ENCODE measurements around the gene LHFPL2.

The LHFPL2 gene

DNA sequence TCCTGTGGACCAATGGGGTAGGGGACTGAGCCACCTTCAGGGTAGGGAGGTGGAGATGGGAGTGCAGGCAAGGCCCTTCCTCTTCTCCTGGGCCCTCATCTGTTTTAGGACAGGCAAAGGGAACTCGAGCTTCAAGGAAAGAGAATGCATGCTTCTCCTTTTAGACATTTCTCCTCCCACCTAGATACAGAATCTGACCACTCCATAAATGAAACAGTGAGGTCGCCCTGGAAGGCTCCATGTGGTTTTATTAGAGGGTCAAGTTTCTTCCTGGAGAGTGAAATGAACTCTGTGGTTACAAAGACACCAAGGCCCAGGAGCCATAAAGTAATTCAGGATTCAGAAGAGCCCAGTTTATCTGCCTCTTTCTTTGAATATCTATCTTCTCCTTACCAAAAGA lies 14.9 kb downstream of the LHFPL2 start:
- Histone ChIP-seq H2BK5ac (ENCODE audit: low read length) (peak overlapping the region; percentile 41), H4K5ac (ENCODE audit: low read length) (no peak overlapping the region), H3K27ac (ENCODE audit: low read depth, low read length) (no peak overlapping the region), H3K4me1 (ENCODE audit: control insufficient read depth, low read depth, low read length) (peaks cover 39% of the 10 kb centered on the region), H3K56ac (ENCODE audit: low read length) (no peak overlapping the region), H3K79me1 (ENCODE audit: low read length) (peaks cover 31% of the 10 kb centered on the region), H2BK15ac (replicated peaks; ENCODE audit: low read depth) (no peak overlapping the region), H3K18ac (ENCODE audit: low read length) (peak overlapping the region; percentile 5), H3K4me2 (ENCODE audit: low read length) (no peak overlapping the region), H3K27me3 (ENCODE audit: insufficient read depth, low read length, poor library complexity) (no peaks in the 10 kb centered on the region), H3K9ac (ENCODE audit: low read length) (no peak overlapping the region), H2AK5ac (ENCODE audit: low read length) (peak overlapping the region; percentile 72), H3K4me3 (ENCODE audit: low read length) (no peak overlapping the region), H3K36me3 (ENCODE audit: control insufficient read depth, insufficient read depth, low read length) (no peaks in the 10 kb centered on the region), H4K8ac (ENCODE audit: low read depth, low read length) (no peak overlapping the region), H2BK120ac (ENCODE audit: low read depth, low read length) (no peak overlapping the region), H3K4ac (ENCODE audit: low read depth, low read length) (no peak overlapping the region), H3K79me2 (ENCODE audit: control insufficient read depth, insufficient read depth, low read length) (peaks cover 36% of the 10 kb centered on the region), H3K23ac (ENCODE audit: low read length) (no peak overlapping the region)
- DNase-seq: no peak
- WGBS (ENCODE audit: extremely low coverage, insufficient coverage, low lambda C conversion rate): no CpG with 5 or more reads among the region's 2 CpGs

DNA sequence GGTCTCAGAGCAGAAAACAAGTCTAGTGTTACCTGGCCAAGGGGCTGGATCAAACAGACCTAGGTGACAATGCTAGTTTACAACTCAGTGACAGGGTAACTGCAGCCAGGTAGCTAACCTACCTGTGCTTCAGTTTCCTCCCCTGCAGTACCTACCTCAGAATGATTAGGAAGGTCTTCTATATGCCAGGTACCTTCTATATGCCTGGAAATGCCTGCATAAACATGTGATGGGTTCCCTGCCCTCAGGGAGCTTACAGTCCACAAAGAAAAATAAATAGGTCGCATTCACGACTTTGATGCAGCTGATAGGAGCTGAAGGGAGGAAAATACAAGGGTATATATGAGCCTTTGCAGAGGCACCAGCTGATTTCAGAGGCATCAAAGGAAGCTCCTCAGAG lies 16.1 kb downstream of the LHFPL2 start:
- peaks cover 44% of the 10 kb centered on the region for H3K4me1 ChIP-seq (ENCODE audit: control insufficient read depth, low read depth, low read length)
- no peaks in the 10 kb centered on the region for H3K36me3 ChIP-seq (ENCODE audit: control insufficient read depth, insufficient read depth, low read length)

DNA sequence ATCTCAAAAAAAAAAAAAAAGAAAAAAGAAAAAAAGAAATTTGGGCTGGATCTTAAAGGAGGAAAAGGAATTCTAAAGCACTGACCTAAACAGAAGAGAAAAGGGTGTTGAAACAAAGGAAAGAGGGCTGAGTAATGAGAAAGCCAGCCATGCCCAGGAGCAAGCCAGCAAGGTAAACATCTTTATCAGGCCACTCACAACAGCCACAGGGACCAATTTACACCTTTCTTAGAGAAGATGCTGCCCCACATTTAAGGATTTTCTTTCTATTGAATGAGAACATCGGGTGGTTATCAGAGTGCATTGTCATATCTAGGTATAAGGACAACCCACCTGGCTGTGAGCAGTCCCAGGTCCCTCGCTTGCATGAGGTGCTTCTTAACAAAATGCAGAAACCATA lies 16.6 kb downstream of the LHFPL2 start:
- no peak overlapping the region for H2BK15ac ChIP-seq (replicated peaks; ENCODE audit: low read depth)
- peaks cover 44% of the 10 kb centered on the region for H3K4me1 ChIP-seq (ENCODE audit: control insufficient read depth, low read depth, low read length)
- no peak overlapping the region for H4K5ac ChIP-seq (ENCODE audit: low read length)
- no peak overlapping the region for H2BK5ac ChIP-seq (ENCODE audit: low read length)
- no CpG with 5 or more reads among the region's 2 CpGs for WGBS (ENCODE audit: extremely low coverage, insufficient coverage, low lambda C conversion rate)
- no peak overlapping the region for H3K27ac ChIP-seq (ENCODE audit: low read depth, low read length)
- H3K4me3 ChIP-seq (ENCODE audit: low read length): no peak overlapping the region
- H4K8ac ChIP-seq (ENCODE audit: low read depth, low read length): no peak overlapping the region
- H3K56ac ChIP-seq (ENCODE audit: low read length): no peak overlapping the region
- H2BK120ac ChIP-seq (ENCODE audit: low read depth, low read length): no peak overlapping the region
- no peak overlapping the region for H3K4me2 ChIP-seq (ENCODE audit: low read length)
- H3K79me1 ChIP-seq (ENCODE audit: low read length): peaks cover 25% of the 10 kb centered on the region
- no peak overlapping the region for H3K9ac ChIP-seq (ENCODE audit: low read length)
- no peak overlapping the region for H3K4ac ChIP-seq (ENCODE audit: low read depth, low read length)
- peak; percentile 96 for DNase-seq
- H3K23ac ChIP-seq (ENCODE audit: low read length): no peak overlapping the region
- no peaks in the 10 kb centered on the region for H3K36me3 ChIP-seq (ENCODE audit: control insufficient read depth, insufficient read depth, low read length)
- no peaks in the 10 kb centered on the region for H3K27me3 ChIP-seq (ENCODE audit: insufficient read depth, low read length, poor library complexity)
- H3K79me2 ChIP-seq (ENCODE audit: control insufficient read depth, insufficient read depth, low read length): peaks cover 26% of the 10 kb centered on the region
- H3K18ac ChIP-seq (ENCODE audit: low read length): no peak overlapping the region
- H2AK5ac ChIP-seq (ENCODE audit: low read length): no peak overlapping the region

More for the DNA sequence above, 16.1 kb downstream of the LHFPL2 start:
- Histone ChIP-seq H3K79me2 (ENCODE audit: control insufficient read depth, insufficient read depth, low read length) (peaks cover 28% of the 10 kb centered on the region), H2BK5ac (ENCODE audit: low read length) (peak overlapping the region; percentile 39), H3K4me3 (ENCODE audit: low read length) (no peak overlapping the region), H4K5ac (ENCODE audit: low read length) (no peak overlapping the region), H3K23ac (ENCODE audit: low read length) (no peak overlapping the region), H2BK15ac (replicated peaks; ENCODE audit: low read depth) (no peak overlapping the region), H3K79me1 (ENCODE audit: low read length) (peaks cover 28% of the 10 kb centered on the region), H3K4ac (ENCODE audit: low read depth, low read length) (no peak overlapping the region), H3K27ac (ENCODE audit: low read depth, low read length) (peak overlapping the region; percentile 68), H2AK5ac (ENCODE audit: low read length) (no peak overlapping the region), H3K56ac (ENCODE audit: low read length) (peak overlapping the region; percentile 45), H3K18ac (ENCODE audit: low read length) (no peak overlapping the region), H2BK120ac (ENCODE audit: low read depth, low read length) (no peak overlapping the region), H4K8ac (ENCODE audit: low read depth, low read length) (no peak overlapping the region), H3K4me2 (ENCODE audit: low read length) (no peak overlapping the region), H3K9ac (ENCODE audit: low read length) (no peak overlapping the region), H3K27me3 (ENCODE audit: insufficient read depth, low read length, poor library complexity) (no peaks in the 10 kb centered on the region)
- no CpG with 5 or more reads among the region's 2 CpGs for WGBS (ENCODE audit: extremely low coverage, insufficient coverage, low lambda C conversion rate)
- peak; percentile 67 for DNase-seq

- H3K79me1 ChIP-seq (ENCODE audit: low read length): peaks cover 25% of the 10 kb centered on the region
- H3K4me3 ChIP-seq (ENCODE audit: low read length): no peak overlapping the region
- H3K4ac ChIP-seq (ENCODE audit: low read depth, low read length): no peak overlapping the region
- H3K18ac ChIP-seq (ENCODE audit: low read length): no peak overlapping the region
- no peak overlapping the region for H2BK15ac ChIP-seq (replicated peaks; ENCODE audit: low read depth)
- H3K9ac ChIP-seq (ENCODE audit: low read length): no peak overlapping the region
- H3K79me2 ChIP-seq (ENCODE audit: control insufficient read depth, insufficient read depth, low read length): peaks cover 19% of the 10 kb centered on the region
- no peak overlapping the region for H2BK120ac ChIP-seq (ENCODE audit: low read depth, low read length)
- no peak overlapping the region for H2BK5ac ChIP-seq (ENCODE audit: low read length)
- no peaks in the 10 kb centered on the region for H3K27me3 ChIP-seq (ENCODE audit: insufficient read depth, low read length, poor library complexity)
- H2AK5ac ChIP-seq (ENCODE audit: low read length): no peak overlapping the region
- no peak overlapping the region for H4K5ac ChIP-seq (ENCODE audit: low read length)
- H4K8ac ChIP-seq (ENCODE audit: low read depth, low read length): no peak overlapping the region
- no peak overlapping the region for H3K23ac ChIP-seq (ENCODE audit: low read length)
- peak overlapping the region; percentile 30 for H3K56ac ChIP-seq (ENCODE audit: low read length)
- WGBS (ENCODE audit: extremely low coverage, insufficient coverage, low lambda C conversion rate): no CpG with 5 or more reads among the region's 6 CpGs
- H3K27ac ChIP-seq (ENCODE audit: low read depth, low read length): no peak overlapping the region
- peaks cover 38% of the 10 kb centered on the region for H3K4me1 ChIP-seq (ENCODE audit: control insufficient read depth, low read depth, low read length)
- no peaks in the 10 kb centered on the region for H3K36me3 ChIP-seq (ENCODE audit: control insufficient read depth, insufficient read depth, low read length)
- H3K4me2 ChIP-seq (ENCODE audit: low read length): no peak overlapping the region
- DNase-seq: peak; percentile 50
Measured at GRCh38 chr5:78630047-78630446, 18.5 kb downstream of the LHFPL2 start.

DNA sequence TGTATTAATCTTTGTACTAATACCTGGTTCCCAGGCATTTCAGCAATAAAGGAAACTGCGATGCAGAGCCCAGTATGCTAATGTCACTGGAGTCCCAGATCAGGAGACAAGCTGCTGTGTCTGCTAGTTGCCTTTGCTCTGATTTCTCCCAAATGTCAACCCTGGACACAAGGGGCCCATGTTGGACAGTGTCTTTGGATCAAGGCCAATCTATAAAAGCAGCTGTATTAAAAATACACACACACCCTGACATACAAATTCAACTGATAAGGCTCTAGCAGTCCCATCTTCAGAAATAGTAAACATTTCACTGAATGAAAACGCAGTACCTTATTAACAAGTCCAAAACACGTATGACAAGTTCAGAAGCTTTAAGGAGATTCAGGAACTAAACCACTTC lies 18.9 kb downstream of the LHFPL2 start:
- H3K23ac ChIP-seq (ENCODE audit: low read length): no peak overlapping the region
- no peak overlapping the region for H2AK5ac ChIP-seq (ENCODE audit: low read length)
- no peak overlapping the region for H3K4ac ChIP-seq (ENCODE audit: low read depth, low read length)
- no peak overlapping the region for H4K8ac ChIP-seq (ENCODE audit: low read depth, low read length)
- peaks cover 26% of the 10 kb centered on the region for H3K79me1 ChIP-seq (ENCODE audit: low read length)
- H4K5ac ChIP-seq (ENCODE audit: low read length): no peak overlapping the region
- H3K4me3 ChIP-seq (ENCODE audit: low read length): no peak overlapping the region
- H2BK120ac ChIP-seq (ENCODE audit: low read depth, low read length): no peak overlapping the region
- no peaks in the 10 kb centered on the region for H3K27me3 ChIP-seq (ENCODE audit: insufficient read depth, low read length, poor library complexity)
- H3K4me1 ChIP-seq (ENCODE audit: control insufficient read depth, low read depth, low read length): peaks cover 38% of the 10 kb centered on the region
- no peak overlapping the region for H3K27ac ChIP-seq (ENCODE audit: low read depth, low read length)
- H3K4me2 ChIP-seq (ENCODE audit: low read length): no peak overlapping the region
- no peaks in the 10 kb centered on the region for H3K36me3 ChIP-seq (ENCODE audit: control insufficient read depth, insufficient read depth, low read length)
- H3K79me2 ChIP-seq (ENCODE audit: control insufficient read depth, insufficient read depth, low read length): peaks cover 15% of the 10 kb centered on the region
- peak overlapping the region; percentile 27 for H2BK5ac ChIP-seq (ENCODE audit: low read length)
- H3K56ac ChIP-seq (ENCODE audit: low read length): peak overlapping the region; percentile 6
- H3K18ac ChIP-seq (ENCODE audit: low read length): no peak overlapping the region
- WGBS (ENCODE audit: extremely low coverage, insufficient coverage, low lambda C conversion rate): no CpG with 5 or more reads among the region's 3 CpGs
- H3K9ac ChIP-seq (ENCODE audit: low read length): no peak overlapping the region
- H2BK15ac ChIP-seq (replicated peaks; ENCODE audit: low read depth): no peak overlapping the region
- DNase-seq: no peak

- Histone ChIP-seq H2BK120ac (ENCODE audit: low read depth, low read length) (no peak overlapping the region), H3K56ac (ENCODE audit: low read length) (no peak overlapping the region), H3K4me3 (ENCODE audit: low read length) (no peak overlapping the region), H3K4me1 (ENCODE audit: control insufficient read depth, low read depth, low read length) (peaks cover 34% of the 10 kb centered on the region), H4K5ac (ENCODE audit: low read length) (no peak overlapping the region), H3K27me3 (ENCODE audit: insufficient read depth, low read length, poor library complexity) (no peaks in the 10 kb centered on the region), H3K79me1 (ENCODE audit: low read length) (peaks cover 22% of the 10 kb centered on the region), H2BK15ac (replicated peaks; ENCODE audit: low read depth) (no peak overlapping the region), H4K8ac (ENCODE audit: low read depth, low read length) (no peak overlapping the region), H3K23ac (ENCODE audit: low read length) (no peak overlapping the region), H3K4ac (ENCODE audit: low read depth, low read length) (no peak overlapping the region), H3K36me3 (ENCODE audit: control insufficient read depth, insufficient read depth, low read length) (no peaks in the 10 kb centered on the region), H3K27ac (ENCODE audit: low read depth, low read length) (no peak overlapping the region), H3K9ac (ENCODE audit: low read length) (no peak overlapping the region), H3K4me2 (ENCODE audit: low read length) (no peak overlapping the region), H3K18ac (ENCODE audit: low read length) (no peak overlapping the region), H2BK5ac (ENCODE audit: low read length) (no peak overlapping the region), H3K79me2 (ENCODE audit: control insufficient read depth, insufficient read depth, low read length) (peaks cover 9% of the 10 kb centered on the region), H2AK5ac (ENCODE audit: low read length) (no peak overlapping the region)
- peak; percentile 45 for DNase-seq
- WGBS (ENCODE audit: extremely low coverage, insufficient coverage, low lambda C conversion rate): no CpG with 5 or more reads among the region's 5 CpGs
Measured at GRCh38 chr5:78628270-78628992, 20.1 kb downstream of the LHFPL2 start.
